ENCODE results near the gene NECTIN1.

GRCh38 chr11:119622454-119623143 is 106.4 kb downstream of the NECTIN1 start:
- TF ChIP-seq CTCF (IDR thresholded peaks at IDR 0.05; ENCODE audit: low read depth, low read length): no peak
- no peak for TF ChIP-seq EZH2phosphoT487 (IDR thresholded peaks at IDR 0.05; ENCODE audit: low read depth)
